ENCODE results near the gene SND1. TPM values are rescaled to one million over a fixed set of nuclear protein-coding genes. Genes with fewer than 3 reads are reported as not detected.

SND1 gene
- total RNA-seq, 1 experiment from 2014 or later, result 218 TPM

GRCh38 chr7:128092221-128092620 is 440.2 kb downstream of the SND1 start:
- Histone ChIP-seq H2BK15ac (ENCODE audit: low read depth, low read length) (no peak overlapping the region), H3K4me2 (ENCODE audit: insufficient read depth, insufficient read length, low read length) (no peak overlapping the region), H3K56ac (ENCODE audit: insufficient read length, low read depth, low read length) (no peak overlapping the region), H2BK5ac (ENCODE audit: insufficient read length, low read length) (no peak overlapping the region), H3K4ac (ENCODE audit: low read depth, low read length) (no peak overlapping the region), H2AFZ (ENCODE audit: low read length) (no peak overlapping the region), H3K9me3 (ENCODE audit: control insufficient read depth, low read depth, low read length) (no peaks in the 10 kb centered on the region), H2BK12ac (ENCODE audit: insufficient read length, low read depth, low read length) (no peak overlapping the region), H3K18ac (ENCODE audit: insufficient read length, low read depth, low read length) (no peak overlapping the region), H2AK5ac (ENCODE audit: insufficient read length, low read length) (no peak overlapping the region), H4K8ac (replicated peaks; ENCODE audit: insufficient read length, low read depth, low read length) (no peak overlapping the region), H3K14ac (ENCODE audit: insufficient read depth, low read length) (no peak overlapping the region), H4K20me1 (ENCODE audit: control insufficient read depth, insufficient read depth, insufficient read length) (no peaks in the 10 kb centered on the region), H3K27me3 (ENCODE audit: insufficient read depth, low read length) (no peaks in the 10 kb centered on the region), H3K9ac (ENCODE audit: extremely low read depth, insufficient read length, low read length) (no peak overlapping the region), H3K23ac (ENCODE audit: insufficient read length, low read depth, low read length) (no peak overlapping the region), H3K27ac (ENCODE audit: insufficient read length, low read depth, low read length) (no peak overlapping the region), H2BK120ac (ENCODE audit: low read depth, low read length, poor library complexity, severe bottlenecking) (no peak overlapping the region), H3T11ph (ENCODE audit: low read length) (no peak overlapping the region), H4K91ac (ENCODE audit: insufficient read length, low read depth, low read length) (no peak overlapping the region), H3K23me2 (ENCODE audit: insufficient read length, low read depth, low read length, poor library complexity, severe bottlenecking) (no peaks in the 10 kb centered on the region), H3K79me2 (ENCODE audit: insufficient read depth, low read length) (no peaks in the 10 kb centered on the region), H2BK20ac (ENCODE audit: low read depth, low read length, poor library complexity, severe bottlenecking) (no peak overlapping the region), H3K4me1 (ENCODE audit: insufficient read depth, low read length) (no peaks in the 10 kb centered on the region), H3K79me1 (ENCODE audit: insufficient read depth, low read depth, low read length, poor library complexity, severe bottlenecking) (no peaks in the 10 kb centered on the region), H4K5ac (ENCODE audit: insufficient read length, low read depth, low read length) (no peak overlapping the region)
- no peak for DNase-seq
- Mint-ChIP-seq H3K4me3 (no peak overlapping the region), H3K9me3 (no peaks in the 10 kb centered on the region), H3K36me3 (ENCODE audit: insufficient read depth in 1 of 3, low read depth in 3 of 3) (peaks cover 21 to 65% (median 40%) of the 10 kb centered on the region in 3 experiments; a peak in 6 of 7 replicates), H3K27ac (no peak overlapping the region), H3K27me3 (ENCODE audit: low read depth) (peaks cover 2% of the 10 kb centered on the region), H3K4me1 (no peaks in the 10 kb centered on the region)
- no peak for TF ChIP-seq CTCF (conservative IDR thresholded peaks at IDR 0.05)
- WGBS (ENCODE audit: extremely low coverage, insufficient read length, low lambda C conversion rate), result no CpG with 5 or more reads among the region's 5 CpGs

All from H9 (cell line).